Activated CD4-positive, alpha-beta T cell treated with anti-CD3 and anti-CD28 coated beads, Interleukin-2, Interleukin-6, amounts not matched to agents 100 ng/mL and 50 ng/mL, durations not matched to agents 16 hours and 8 hours (primary cell): ENCODE data around the gene OPTC.
"Not testable (repeated sequence)": the region's sequence is repeated elsewhere in the genome, so short reads cannot be mapped to it uniquely, and the experiment has no call there.

ENCODE experiments used
- DNase-seq: peaks from one replicate; pipeline ENCODE4 v3.0.0-alpha.2; 2020

The OPTC gene, protein sequence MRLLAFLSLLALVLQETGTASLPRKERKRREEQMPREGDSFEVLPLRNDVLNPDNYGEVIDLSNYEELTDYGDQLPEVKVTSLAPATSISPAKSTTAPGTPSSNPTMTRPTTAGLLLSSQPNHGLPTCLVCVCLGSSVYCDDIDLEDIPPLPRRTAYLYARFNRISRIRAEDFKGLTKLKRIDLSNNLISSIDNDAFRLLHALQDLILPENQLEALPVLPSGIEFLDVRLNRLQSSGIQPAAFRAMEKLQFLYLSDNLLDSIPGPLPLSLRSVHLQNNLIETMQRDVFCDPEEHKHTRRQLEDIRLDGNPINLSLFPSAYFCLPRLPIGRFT

DNA sequence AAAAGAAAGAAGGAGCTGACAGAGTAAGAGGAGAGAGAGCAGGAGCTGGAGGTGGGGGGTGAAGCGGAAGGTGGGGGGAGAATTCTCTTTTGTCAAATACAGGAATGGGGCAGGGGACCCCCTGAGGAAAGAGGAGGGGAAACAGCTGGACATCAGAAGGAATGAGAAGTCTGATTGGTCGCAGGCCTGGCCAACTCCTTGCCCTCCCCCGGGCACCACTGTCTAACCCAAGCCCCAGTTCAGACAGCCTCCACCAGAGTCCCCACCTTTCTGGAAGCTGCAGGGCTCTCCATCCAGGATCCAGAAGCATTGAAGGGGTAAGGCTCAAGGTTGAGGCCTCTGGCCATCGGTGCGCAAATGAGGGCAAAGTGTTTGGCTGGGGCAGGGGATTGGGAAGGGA is at the start of gene OPTC:
Gene OPTC (plus strand): TSS at position 253 of the 400 bp plus-strand sequence. CDS start 1,853 bp downstream, outside the sequence.
- DNase-seq, result no peak

DNA sequence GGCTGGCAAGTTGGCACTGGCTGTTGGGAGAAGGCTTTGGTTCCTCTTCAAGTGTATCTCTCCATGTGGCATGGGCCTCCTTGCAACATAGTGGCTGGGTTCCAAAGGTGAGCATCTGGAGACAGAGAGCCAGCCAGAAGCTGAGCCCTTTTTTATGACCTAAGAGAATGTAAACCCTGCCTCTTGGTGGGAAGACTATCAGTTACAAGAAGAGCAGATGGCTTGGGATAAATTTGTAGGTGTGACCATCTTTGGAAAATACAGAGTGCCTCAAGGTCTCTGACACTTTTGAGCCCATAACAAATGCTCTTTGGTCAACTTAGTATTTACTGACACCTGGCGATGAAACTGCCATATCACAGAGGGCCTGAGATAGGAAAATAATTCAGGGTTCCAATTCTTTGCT is 49.8 kb upstream of the OPTC start:
- DNase-seq, result no peak

DNA sequence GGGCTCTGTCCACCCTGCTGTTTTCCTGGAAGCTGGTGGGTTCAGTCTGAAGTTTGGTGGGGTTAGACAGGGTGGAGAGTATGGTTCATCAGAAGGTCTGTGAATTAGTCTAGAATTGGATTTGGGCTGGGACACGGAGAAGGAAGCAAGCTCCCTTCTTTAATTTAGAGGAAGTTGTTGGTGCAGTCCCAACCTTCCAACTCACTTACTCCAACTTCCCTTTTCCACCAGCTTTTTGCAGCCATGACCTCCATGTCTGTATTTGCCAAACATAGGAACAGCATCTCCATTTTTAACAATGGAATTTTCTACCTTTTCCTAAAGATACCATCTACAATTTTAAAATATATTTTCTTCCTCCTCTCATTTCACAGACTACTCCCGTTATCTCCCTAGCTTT is 46.8 kb upstream of the OPTC start:
- no peak for DNase-seq

DNA sequence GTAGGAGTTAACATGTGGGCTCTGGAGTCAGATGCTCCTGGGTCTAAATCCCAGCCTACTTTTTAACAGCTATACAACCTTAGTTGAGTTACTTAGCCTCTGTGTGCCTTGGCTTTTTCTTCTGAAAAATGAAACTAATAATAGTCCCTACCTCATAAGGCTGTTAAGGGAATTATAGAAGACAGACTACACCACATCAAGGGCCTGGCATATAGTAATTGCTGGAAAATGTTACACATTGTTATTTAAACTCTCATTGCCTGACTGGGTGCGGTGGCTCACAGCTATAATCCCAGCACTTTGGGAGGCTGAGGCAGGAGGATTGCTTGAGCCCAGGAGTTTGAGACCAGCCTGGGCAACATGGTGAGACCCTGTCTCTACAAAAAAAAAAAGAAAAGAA is 46.4 kb upstream of the OPTC start:
- DNase-seq, result not testable (repeated sequence)

DNA sequence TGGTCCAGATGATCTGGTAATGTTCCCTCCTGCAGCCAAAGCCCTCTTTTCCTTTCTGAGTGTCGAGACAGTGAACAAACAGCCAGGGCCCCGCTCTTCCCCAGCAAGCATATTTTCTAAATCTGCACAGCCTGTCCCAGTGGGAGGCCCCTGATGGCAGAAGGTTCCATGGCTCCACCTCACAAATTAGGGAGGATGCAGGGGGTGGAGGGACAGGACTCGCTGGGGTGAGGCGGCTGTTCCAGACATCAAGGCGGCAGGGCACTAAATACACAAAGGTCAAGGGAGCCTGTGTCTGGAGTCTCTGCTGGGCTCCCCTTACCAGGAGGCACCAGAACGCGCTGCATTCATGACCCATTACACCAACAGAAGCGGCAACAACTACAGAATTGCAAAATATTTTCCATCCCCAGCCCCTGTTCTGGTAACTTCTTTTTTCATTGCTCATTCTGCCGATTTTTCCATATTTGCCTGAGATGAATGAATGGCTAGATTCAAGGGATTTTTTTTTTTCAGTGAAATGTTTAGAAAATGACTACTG is 45.4 kb upstream of the OPTC start:
- DNase-seq, result no peak

DNA sequence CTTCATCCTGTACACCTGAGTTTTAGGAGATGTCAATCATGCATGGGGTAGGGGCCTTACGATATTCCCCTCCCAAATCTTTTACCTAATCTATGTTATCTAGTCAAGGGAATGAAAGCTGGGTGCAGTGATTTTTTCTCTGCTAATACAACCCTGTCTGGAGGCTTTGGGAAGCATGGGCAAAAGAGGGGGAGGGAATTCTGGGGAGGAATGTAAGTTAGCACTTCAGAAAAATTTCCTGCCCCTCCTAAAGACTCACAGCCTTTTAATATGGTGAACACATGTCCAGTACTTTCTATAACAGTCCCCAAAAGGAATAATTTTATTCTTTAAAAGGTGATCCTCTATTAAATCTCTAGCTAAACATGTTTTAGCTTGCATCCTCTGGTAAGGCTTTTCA is 44.0 kb upstream of the OPTC start:
- no peak for DNase-seq

DNA sequence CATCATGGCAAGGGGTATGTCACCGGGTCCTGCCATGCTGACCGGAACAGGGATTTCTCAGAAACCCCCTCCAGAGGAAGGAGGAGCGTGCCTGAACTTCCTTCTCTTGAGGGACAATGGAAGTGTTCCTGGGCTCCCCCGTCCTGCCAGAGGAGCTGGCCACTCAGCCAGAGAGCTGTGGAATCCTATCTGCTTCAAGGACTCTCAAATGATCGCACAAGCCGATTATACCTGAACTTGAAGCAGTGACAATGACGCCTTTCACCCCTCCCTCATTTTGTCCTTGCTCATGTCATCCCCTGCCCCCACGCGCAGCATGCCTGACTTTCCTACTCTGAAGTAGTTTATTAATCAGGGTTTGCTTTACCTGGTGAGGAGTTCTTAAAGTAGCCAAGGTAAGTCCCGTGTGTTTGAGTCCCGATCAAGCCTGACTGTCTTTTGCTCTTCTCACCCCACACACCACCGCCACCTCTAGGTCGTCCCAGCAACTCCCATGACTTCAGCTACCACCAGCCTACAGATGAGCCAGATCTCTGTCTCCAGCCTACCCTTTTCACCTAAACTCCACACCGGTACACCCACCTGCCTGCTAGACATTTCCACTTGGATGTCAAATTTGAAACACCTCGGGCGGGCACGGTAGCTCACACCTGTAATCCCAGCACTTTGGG is 43.3 kb upstream of the OPTC start:
- DNase-seq, result no peak

DNA sequence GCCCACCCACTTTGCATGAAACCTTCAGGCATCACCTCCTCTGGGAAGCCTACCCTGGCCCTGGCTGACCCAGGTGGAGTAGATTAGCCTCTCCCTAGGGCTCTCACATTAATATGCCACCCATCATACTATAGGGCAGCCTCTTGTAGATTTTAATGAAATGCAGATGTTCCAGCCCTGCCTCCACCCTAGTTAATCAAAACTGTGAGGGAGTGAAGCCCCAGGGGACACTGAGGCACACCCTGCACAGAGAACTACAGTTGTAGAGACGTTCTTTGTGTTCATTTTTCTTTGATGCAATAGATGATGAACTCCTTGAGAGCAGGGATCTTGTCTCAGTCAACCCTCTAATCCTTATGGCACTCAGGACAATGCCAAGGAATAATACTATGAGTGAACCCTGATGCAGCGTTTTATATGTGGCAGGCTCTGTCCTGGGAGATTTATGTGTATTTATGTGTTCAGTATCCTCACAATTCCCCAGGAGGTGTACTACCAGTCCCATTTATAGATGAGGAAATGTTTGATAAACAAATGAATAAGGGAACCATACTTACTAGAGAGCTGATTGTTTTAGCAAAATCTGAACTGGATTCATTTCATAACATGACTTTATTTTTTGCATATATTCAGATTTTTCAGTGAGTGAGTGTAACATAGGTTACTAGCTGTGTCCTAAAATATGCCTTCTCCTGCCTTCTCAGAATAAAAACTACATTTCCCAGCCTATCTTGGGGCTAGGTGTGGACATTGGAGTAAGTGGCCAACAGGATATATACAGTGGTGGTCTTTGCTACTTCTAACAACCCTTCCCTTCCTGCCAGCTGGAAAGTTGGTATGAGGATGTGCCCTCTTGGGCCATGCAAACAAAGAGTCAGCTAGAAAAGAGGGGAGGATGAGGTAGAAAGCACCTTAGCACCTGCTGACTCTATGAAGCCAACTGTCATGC is 41.8 kb upstream of the OPTC start:
- DNase-seq, result no peak

DNA sequence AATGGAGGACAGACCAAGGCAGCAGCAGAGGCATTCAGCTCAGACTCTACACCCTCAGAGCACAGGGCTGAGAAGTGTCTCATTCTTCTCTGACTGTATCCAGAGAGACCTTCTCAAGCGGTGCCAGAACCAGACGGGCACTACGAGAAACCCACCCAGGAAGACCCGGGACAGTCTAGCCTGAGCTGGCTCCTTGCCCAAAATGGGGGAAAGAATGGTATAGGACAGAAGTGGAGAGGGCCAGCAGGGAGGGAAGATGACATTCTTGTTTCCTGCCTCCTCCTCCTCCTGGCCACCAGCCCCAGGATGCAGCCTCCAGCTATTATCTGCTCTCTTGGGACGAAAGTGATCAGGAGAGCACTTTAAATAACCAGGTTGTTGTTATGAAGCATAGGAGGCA is 40.9 kb upstream of the OPTC start:
- no peak for DNase-seq

DNA sequence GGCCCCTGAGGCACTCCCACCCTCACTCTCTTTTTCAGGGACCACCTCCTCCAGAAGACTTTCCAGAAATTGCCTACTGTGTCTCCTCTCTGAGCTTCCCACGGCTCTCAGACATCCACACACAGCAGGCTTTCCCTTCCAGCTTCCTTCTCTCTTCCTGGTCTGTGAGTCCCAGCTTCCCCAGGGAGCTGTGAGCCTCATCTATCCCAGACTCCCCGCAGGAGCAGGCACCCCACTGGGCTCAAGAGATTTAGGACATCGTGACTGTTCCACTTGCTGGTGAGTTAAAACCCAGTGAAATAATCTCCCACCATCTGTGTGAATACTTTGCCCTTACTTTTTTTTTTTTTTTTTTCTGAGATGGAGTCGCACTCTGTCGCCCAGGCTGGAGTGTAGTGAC is 40.3 kb upstream of the OPTC start:
- DNase-seq, result no peak

DNA sequence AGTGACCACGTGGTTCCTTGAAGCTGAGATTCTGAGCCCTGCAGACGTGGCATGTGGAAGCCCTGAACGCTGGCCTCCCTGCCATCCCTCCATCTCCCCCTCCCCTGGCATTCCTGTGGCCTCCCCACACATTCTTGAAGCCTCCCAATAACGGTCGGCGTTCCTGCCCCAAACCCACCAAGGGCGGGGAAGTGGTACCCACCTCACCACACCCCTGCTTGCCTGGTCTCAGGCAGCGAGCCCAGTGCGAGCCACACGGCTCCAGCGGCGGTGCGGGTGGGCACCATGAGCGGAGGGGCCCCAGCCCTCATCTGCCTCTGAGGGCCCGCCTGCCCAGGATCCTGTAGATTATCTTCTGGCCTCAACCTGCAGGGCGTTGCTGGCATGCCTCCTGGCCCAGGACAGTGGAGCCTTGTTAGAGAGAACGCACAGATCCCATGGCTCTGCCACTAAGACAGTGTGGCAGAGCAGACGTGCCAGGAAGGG is 38.9 kb upstream of the OPTC start:
- DNase-seq, result no peak

DNA sequence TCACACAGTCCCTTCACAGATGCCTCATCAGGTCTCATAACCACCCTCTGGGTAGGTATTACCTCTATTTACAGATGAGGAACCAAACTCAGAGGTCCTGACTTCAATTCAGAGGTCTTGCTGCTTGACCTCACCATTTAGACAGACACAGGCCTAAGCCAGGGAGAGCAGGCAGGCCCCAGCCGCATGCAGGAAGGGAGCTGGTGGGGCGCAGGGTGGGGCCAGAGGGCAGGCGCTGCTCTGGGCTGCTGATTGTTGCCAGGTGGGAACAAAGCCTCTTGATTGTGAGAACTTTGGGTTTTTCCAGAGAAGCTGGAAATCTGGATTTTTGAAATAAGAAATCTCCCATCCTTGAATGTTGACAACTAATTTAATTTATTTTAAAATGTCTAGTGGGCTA is 38.2 kb upstream of the OPTC start:
- no peak for DNase-seq

DNA sequence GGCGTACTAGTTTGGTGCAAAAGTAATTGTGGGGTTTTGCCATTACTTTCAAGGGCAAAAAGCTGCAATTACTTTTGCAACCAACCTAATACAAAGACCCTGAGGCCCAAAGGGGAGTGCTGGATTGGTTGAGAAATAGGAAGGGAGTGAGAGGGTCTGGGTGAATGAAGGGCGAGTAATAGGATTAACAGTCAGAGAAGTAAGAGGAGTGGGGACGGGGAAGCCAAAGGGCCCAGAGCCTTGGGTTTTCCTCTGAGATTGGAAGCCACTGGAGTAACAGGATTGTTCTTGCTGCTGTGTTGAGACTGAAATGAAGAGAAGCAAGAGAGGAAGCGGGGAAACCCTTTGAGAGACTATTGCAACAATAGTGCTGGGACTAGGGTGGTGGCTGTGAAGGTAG is 37.4 kb upstream of the OPTC start:
- DNase-seq, result no peak

DNA sequence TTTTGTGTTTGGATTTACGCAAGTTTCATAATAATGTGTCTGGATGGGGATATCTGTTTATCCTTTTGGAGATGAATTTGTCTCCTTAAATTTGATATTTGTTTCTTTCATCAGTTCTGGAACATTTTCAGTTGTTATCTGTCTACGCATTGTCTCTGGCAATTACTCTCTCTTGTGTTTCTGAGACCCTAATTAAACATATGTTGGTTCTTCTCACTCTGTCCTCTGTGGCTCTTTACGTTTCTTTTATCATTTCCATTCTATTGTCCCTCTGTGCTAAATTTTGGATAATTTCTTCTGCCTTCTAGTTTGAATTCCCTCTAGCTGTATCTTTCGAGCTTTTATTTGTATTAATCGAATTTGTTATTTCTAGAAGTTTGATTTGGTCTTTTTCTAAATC is 35.9 kb upstream of the OPTC start:
- no peak for DNase-seq

DNA sequence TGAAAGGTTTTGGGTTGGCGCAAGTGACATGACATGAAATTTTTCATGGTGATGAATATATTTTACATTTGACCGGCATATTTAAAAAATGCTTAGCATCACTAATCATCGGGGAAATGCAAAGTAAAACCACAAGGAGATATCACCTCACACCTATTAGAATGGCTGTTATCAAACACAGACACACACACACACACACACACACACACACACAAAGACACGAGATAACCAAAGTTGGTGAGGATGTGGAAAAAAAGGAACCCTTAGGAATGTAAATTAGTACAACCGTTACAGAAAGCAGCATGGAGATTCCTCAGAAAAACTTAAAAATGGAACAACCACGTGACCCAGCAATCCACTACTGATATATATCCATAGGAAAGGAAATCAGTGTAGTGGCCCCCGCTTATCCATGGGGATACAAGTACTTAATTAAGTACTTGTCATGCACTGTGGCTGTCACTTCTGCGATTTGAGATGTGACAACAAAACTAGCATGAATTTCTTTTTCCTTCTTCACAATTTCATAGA is 34.2 kb upstream of the OPTC start:
- DNase-seq, result no peak

DNA sequence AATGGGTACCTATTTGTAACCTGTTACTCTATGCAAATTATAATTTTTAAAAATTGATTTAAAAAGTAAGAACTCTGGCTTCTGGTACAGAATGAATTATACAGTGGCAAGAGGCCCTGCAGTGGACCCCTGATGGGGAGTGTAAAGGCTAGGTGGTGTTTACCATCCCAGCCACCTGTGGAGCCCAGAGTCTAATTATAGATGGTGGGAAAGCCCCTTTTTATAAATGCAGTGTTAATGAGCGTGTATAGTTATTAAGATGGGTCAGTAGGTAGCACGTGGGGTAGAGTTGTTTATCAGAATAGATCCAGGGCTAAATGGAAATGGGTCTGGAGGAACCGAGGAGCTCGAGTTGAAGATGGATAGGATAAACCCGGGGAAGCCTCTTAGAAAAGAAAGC is 32.2 kb upstream of the OPTC start:
- no peak for DNase-seq

DNA sequence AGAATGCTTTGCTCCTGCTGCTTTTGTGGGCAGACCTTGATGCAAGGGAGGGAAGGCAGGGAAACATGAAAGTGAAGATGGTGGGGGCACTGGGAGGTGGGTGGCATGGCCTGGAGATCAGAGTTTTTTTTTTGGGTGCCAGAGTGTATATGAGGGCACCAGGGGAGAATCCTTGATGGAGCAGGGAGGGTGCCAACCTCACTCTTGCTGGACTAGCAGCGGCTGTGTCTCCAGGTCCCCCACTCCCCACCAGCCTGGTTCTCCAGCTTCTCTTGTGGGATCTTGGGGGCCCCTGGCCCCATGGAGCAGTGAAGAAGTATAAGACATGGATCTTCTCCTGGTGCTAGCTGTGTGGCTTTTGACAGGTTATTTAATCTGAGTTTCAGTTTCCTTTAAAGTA is 31.8 kb upstream of the OPTC start:
- no peak for DNase-seq

DNA sequence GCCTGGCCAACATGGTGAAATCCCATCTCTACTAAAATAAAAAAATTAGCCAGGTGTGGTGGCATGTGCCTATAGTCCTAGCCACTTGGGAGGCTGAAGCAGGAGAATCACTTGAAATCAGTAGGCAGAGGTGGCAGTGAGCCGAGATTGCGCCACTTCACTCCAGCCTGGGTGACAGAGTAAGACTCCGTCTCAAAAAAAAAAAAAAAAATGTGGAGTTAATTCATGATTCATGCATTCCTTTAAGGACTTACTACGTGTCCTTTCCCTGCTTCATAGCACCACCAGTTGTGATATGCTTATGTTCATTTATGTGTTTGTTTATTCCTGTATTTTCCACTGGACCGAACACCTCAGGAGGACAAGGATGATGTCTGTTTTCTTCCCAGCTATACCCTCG is 31.1 kb upstream of the OPTC start:
- no peak for DNase-seq

DNA sequence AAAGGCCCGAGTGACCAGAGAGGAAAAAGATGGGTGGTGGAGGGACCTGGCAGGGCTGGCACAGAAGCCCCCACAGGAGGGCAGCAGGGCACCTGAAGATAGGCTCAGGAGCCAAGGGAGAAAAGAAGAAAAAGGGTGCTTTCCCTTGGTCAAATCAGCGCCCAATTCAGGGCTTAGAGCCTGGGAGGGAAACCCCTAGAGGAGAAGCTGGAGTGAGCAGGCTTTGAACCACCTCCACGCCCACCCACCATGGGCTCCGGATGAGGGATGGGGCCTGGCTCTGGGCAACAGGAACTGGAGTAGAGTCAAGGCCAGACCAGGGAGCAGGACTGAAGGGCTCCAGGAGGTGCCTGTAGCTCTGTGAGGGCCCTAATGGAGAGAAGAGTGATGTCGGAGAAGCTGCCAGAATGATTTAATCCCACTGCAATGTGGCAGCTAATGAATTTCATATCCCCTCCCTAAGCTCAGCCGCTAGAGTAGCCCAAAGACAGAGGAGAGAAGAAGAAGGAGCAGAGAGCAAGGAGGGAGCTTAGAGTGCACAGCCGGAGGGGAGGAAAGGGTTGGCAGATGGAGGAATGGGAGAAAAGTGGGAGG is 30.4 kb upstream of the OPTC start:
- no peak for DNase-seq

DNA sequence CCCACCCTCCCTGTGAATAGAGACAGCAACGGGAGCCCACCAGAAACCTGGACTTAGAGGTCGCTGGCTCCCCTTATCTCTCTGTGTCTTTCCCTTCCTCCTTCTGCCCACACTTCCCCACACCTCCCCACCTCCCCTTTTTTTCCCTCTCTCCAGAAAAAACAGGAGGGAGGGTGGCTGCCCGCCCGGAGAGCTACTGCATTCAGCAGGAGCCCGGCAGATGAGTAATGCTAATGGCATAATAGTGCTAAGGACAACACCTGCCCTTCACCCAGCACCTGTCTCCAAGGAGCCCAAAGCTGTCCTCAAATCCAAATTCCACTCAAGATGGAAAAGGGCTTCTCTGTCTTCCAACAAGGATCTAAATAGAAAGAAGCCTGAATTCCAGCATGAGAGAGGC is 29.7 kb upstream of the OPTC start:
- DNase-seq, result no peak

DNA sequence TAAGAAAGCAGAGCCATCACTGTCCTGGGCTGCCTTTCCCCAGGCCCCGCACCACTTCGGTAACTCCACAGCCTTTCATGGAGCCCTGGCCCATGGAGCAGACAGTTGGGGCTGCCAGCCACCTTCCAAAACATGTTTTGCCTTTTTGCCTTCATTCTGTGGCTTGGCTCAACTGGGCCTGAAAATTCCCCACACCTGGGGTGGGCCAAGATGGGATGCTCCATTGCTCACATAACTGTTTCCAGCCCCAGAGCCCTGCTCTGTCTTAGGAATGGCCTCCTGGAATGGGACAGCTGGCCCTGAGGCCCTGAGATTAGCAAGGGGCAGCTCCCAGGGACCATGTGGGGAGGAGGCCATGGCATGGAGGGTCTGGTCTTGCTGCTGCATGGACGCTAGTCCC is 29.2 kb upstream of the OPTC start:
- no peak for DNase-seq

DNA sequence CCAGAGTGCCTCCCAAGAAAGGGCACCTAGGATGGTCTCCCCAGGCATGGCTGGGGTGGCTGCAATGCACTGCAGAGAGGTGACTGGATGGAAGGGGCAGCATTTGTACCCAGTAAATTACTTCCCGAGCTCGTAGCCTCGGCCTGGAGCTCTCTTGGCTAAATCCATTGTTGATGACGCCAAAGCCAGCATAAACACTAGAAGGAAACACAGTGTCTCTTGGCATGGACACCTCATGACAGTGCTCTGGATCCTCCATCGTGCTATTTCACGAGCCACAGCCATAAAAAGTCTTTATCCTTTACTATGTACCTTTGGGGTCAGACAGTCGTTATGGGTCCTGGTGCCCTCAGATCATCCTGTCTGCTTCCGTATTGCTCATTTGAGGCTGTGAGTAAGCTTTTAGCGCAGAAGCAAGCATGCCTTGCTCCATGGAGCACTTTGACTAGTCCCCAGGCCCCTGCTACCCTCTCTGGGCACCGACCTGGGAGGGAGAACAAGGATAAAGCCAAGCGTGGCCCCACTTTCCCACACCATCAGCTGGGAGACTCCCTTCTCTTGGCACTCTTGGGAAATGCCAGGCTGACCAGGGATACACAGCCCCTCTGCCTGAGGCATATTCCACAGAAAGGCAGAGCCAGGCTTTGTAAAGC is 28.7 kb upstream of the OPTC start:
- DNase-seq, result no peak
